Ascending aorta (tissue), 2 donors: ENCODE results near the gene NAA35. TPM values are rescaled to one million over a fixed set of nuclear protein-coding genes. Genes with fewer than 3 reads are reported as not detected.

Experiments used
- DNase-seq, 2 donors: peaks; one replicate each; pipeline ENCODE4 v3.0.0-alpha.2; 2019; ENCODE audit warnings: low spot score in 2 of 2
- H3K27ac ChIP-seq, 2 donors: fragments of 200-600 bp; sonication (generic); one replicate each; pipeline ENCODE4 v1.5.1; 2016 to 2017; ENCODE audit warnings: mild to moderate bottlenecking in 1 of 2
- H3K27me3 ChIP-seq: fragments of 200-600 bp; sonication (generic); one replicate; pipeline ENCODE4 v1.5.1; 2017
- H3K36me3 ChIP-seq, 2 donors: fragments of 200-600 bp; sonication (generic); one replicate each; pipeline ENCODE4 v1.5.1; 2016
- H3K4me1 ChIP-seq, 2 donors: fragments of 200-600 bp; sonication (generic); one replicate each; pipeline ENCODE4 v1.5.1; 2016 to 2017; ENCODE audit warnings: mild to moderate bottlenecking in 1 of 2
- H3K4me3 ChIP-seq, 2 donors: fragments of 200-600 bp; sonication (generic); one replicate each; pipeline ENCODE4 v1.5.1; 2016 to 2017; ENCODE audit warnings: mild to moderate bottlenecking in 1 of 2
- H3K9me3 ChIP-seq, 2 donors: fragments of 200-600 bp; sonication (generic); one replicate each; pipeline ENCODE4 v1.5.1; 2016
- intact Hi-C: fragments of 100-400 bp; cut with DNase I; formaldehyde crosslinking; loops from one replicate; pipeline ENCODE4 v1.15.1; 2023
- total RNA-seq: library from RNA; depleted of rRNA; stranded (reverse); fragments of >200 nt; gene quantifications from one replicate; pipeline ENCODE4 v1.1.0, GENCODE V29; 2016
- TF ChIP-seq, protein P1 (sequence below), 3 experiments: fragments of 200-600 bp in 2 of 3; fragments of 450-650 bp in 1 of 3; sonication (generic) in 2 of 3; IDR thresholded peaks; one replicate each; pipeline ENCODE4 v1.5.1; 2016 to 2019; ENCODE audit warnings: antibody characterized with exemption in 3 of 3, mild to moderate bottlenecking in 1 of 3, moderate library complexity in 1 of 3

Gene NAA35
- total RNA-seq, 1 donor from 2014 or later, result 3.3 TPM

- no peaks in the 10 kb centered on the region for H3K27me3 ChIP-seq
- TF ChIP-seq, protein P1, sequence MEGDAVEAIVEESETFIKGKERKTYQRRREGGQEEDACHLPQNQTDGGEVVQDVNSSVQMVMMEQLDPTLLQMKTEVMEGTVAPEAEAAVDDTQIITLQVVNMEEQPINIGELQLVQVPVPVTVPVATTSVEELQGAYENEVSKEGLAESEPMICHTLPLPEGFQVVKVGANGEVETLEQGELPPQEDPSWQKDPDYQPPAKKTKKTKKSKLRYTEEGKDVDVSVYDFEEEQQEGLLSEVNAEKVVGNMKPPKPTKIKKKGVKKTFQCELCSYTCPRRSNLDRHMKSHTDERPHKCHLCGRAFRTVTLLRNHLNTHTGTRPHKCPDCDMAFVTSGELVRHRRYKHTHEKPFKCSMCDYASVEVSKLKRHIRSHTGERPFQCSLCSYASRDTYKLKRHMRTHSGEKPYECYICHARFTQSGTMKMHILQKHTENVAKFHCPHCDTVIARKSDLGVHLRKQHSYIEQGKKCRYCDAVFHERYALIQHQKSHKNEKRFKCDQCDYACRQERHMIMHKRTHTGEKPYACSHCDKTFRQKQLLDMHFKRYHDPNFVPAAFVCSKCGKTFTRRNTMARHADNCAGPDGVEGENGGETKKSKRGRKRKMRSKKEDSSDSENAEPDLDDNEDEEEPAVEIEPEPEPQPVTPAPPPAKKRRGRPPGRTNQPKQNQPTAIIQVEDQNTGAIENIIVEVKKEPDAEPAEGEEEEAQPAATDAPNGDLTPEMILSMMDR (IDR thresholded peaks at IDR 0.05), result no peak
- no peaks in the 10 kb centered on the region for H3K36me3 ChIP-seq
- no peak overlapping the region for H3K27ac ChIP-seq
- H3K4me1 ChIP-seq, result no peaks in the 10 kb centered on the region
- no peaks in the 10 kb centered on the region for H3K9me3 ChIP-seq
- intact Hi-C loops, result no loop called here
- no peak overlapping the region for H3K4me3 ChIP-seq
- DNase-seq, result no peak
Measured at GRCh38 chr9:86057491-86057890, 116.5 kb downstream of the NAA35 start.

- no peak for DNase-seq
- TF ChIP-seq, protein P1 (IDR thresholded peaks at IDR 0.05), result no peak
- Histone ChIP-seq H3K4me1 (no peaks in the 10 kb centered on the region), H3K9me3 (no peaks in the 10 kb centered on the region), H3K4me3 (no peak overlapping the region), H3K27ac (no peak overlapping the region), H3K27me3 (no peaks in the 10 kb centered on the region), H3K36me3 (no peaks in the 10 kb centered on the region)
- intact Hi-C loops, result no loop called here
Measured at GRCh38 chr9:86061972-86062739, 121.2 kb downstream of the NAA35 start.

- no peaks in the 10 kb centered on the region for H3K4me1 ChIP-seq
- intact Hi-C loops, result no loop called here
- H3K27ac ChIP-seq, result no peak overlapping the region
- H3K27me3 ChIP-seq, result no peaks in the 10 kb centered on the region
- no peak overlapping the region for H3K4me3 ChIP-seq
- H3K9me3 ChIP-seq, result no peaks in the 10 kb centered on the region
- TF ChIP-seq, protein P1 (IDR thresholded peaks at IDR 0.05), result no peak
- DNase-seq, result no peak
- no peaks in the 10 kb centered on the region for H3K36me3 ChIP-seq
Measured at GRCh38 chr9:86062845-86063693, 122.1 kb downstream of the NAA35 start.

- DNase-seq, result no peak
- no peak overlapping the region for H3K4me3 ChIP-seq
- no peak overlapping the region for H3K27ac ChIP-seq
- no peaks in the 10 kb centered on the region for H3K4me1 ChIP-seq
- TF ChIP-seq, protein P1 (IDR thresholded peaks at IDR 0.05), result no peak
- no peaks in the 10 kb centered on the region for H3K9me3 ChIP-seq
- intact Hi-C loops, result no loop called here
- no peaks in the 10 kb centered on the region for H3K27me3 ChIP-seq
- H3K36me3 ChIP-seq, result no peaks in the 10 kb centered on the region
Measured at GRCh38 chr9:86064220-86064619, 123.3 kb downstream of the NAA35 start.

DNA sequence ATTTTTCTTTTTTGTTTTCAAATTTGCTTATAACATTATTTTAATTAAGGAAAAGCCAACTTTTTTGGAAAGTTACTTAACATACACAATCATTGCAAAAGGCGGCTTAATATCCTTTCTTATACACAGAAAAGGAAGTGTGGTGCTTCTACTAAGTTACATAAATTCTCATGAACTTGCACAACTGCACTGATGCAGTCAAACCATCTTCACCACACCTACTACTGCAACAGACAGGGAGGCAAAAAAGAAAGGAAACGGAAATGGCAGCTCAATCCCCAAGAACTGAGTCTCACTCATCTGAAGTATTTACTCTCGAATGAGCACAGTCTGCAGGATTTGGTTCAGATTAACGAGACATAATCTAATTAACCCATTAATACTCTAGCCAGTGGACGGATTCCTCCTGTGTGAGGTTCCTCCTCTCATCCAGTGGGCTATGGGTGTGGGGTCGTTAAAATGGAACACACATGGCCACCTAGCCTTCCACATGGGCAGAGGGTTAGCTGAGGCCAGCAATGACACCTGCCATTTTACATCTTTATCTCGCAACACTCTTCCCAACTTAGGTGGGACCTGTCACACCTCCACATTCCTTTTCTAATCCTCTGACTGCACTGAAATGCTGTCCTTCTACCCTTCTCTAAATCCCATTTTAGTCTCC is 128.4 kb downstream of the NAA35 start:
- Histone ChIP-seq H3K27me3 (no peaks in the 10 kb centered on the region), H3K4me1 (no peaks in the 10 kb centered on the region), H3K9me3 (no peaks in the 10 kb centered on the region), H3K27ac (no peak overlapping the region), H3K36me3 (no peaks in the 10 kb centered on the region), H3K4me3 (no peak overlapping the region)
- TF ChIP-seq, protein P1 (IDR thresholded peaks at IDR 0.05), result no peak
- intact Hi-C loops, result no loop called here
- no peak for DNase-seq

Other genes with a start within 250 kb of the NAA35 start
- gene AGTPBP1, start 199.2 kb upstream of the NAA35 start, total RNA-seq, result 28.3 TPM
- gene GOLM1, start 158.4 kb downstream of the NAA35 start, total RNA-seq, result 24.4 TPM